HT1080 (cell line): ENCODE data around the gene UBA1. TPM values are rescaled to one million over a fixed set of nuclear protein-coding genes. Genes with fewer than 3 reads are reported as not detected.
A peak's percentile ranks its signal among the peaks of the same experiment; 100 is the strongest.

Source experiments
- DNase-seq: peaks from one replicate; pipeline ENCODE4 v3.0.0-alpha.2; 2015; ENCODE audit warnings: low read depth
- total RNA-seq: library from RNA; depleted of rRNA; stranded (reverse); fragments of >200 nt; shearing (Covaris generic); gene quantifications from 2 replicates; pipeline ENCODE4 v1.2.3, GENCODE V29; 2014

Gene UBA1
- total RNA-seq, 1 experiment from 2014 or later, result 212 TPM

GRCh38 chrX:47210661-47211425, 17.2 kb downstream of the UBA1 start:
- DNase-seq, result no peak

- DNase-seq, result no peak
Measured at GRCh38 chrX:47212381-47213293, 19.0 kb downstream of the UBA1 start.

GRCh38 chrX:47214435-47215077, 20.9 kb downstream of the UBA1 start:
- DNase-seq, result no peak

- no peak for DNase-seq
Measured at GRCh38 chrX:47215291-47215900, 21.8 kb downstream of the UBA1 start.

GRCh38 chrX:47216393-47216925, 22.8 kb downstream of the UBA1 start:
- no peak for DNase-seq

GRCh38 chrX:47217121-47217851, 23.7 kb downstream of the UBA1 start:
- DNase-seq, result peak; percentile 64

- peak; percentile 98 for DNase-seq
Measured at GRCh38 chrX:47217852-47218279, 24.2 kb downstream of the UBA1 start.

- DNase-seq, result peak; percentile 73
Measured at GRCh38 chrX:47218280-47218919, 24.8 kb downstream of the UBA1 start, which contains the start of gene CDK16. Gene CDK16, plus strand, starts transcription at chrX:47218681. Its CDS starts 4,877 bp downstream, at chrX:47223558.

GRCh38 chrX:47218920-47219815, 25.5 kb downstream of the UBA1 start:
- peak; percentile 25 for DNase-seq

GRCh38 chrX:47221756-47222155, 28.1 kb downstream of the UBA1 start:
- DNase-seq, result no peak

- no peak for DNase-seq
Measured at GRCh38 chrX:47222751-47223350, 29.2 kb downstream of the UBA1 start.

- DNase-seq, result no peak
Measured at GRCh38 chrX:47223476-47224250, 30.0 kb downstream of the UBA1 start.

GRCh38 chrX:47224266-47224895, 30.8 kb downstream of the UBA1 start:
- no peak for DNase-seq

GRCh38 chrX:47224896-47225290, 31.3 kb downstream of the UBA1 start:
- no peak for DNase-seq

- no peak for DNase-seq
Measured at GRCh38 chrX:47226071-47226470, 32.4 kb downstream of the UBA1 start.

- no peak for DNase-seq
Measured at GRCh38 chrX:47226531-47227333, 33.1 kb downstream of the UBA1 start.

- DNase-seq, result no peak
Measured at GRCh38 chrX:47227334-47227583, 33.6 kb downstream of the UBA1 start.
